Ovary (tissue), 9 donors: ENCODE results near the gene JAM3. TPM values are rescaled to one million over a fixed set of nuclear protein-coding genes. Genes with fewer than 3 reads are reported as not detected.

Source experiments
- DNase-seq, 5 donors: peaks; one replicate each; pipeline ENCODE4 v3.0.0-alpha.2; 2019 to 2020
- H3K27ac ChIP-seq, 2 donors: fragments of 200-600 bp; one replicate each; pipeline versions ENCODE4 v1.5.1 to v1.8.0; 2019 to 2022
- H3K27me3 ChIP-seq: fragments of 200-600 bp; one replicate; pipeline ENCODE4 v1.8.0; 2022
- H3K36me3 ChIP-seq: fragments of 200-600 bp; sonication (generic); one replicate; pipeline ENCODE4 v1.5.1; 2019
- H3K4me1 ChIP-seq: one replicate; pipeline ENCODE4 v1.8.1; 2013; ENCODE audit warnings: mild to moderate bottlenecking, moderate library complexity; ENCODE audit not compliant: insufficient read depth
- H3K4me3 ChIP-seq: fragments of 200-600 bp; sonication (generic); one replicate; pipeline ENCODE4 v1.5.1; 2017
- H3K9me3 ChIP-seq, 2 donors: fragments of 200-600 bp in 1 of 2; sonication (generic) in 1 of 2; one replicate each; pipeline versions ENCODE4 v1.5.1 to v1.8.1; 2013 to 2019; ENCODE audit warnings: mild to moderate bottlenecking in 1 of 2, moderate library complexity in 1 of 2
- EP300 ChIP-seq: sonication (generic); formaldehyde crosslinking; IDR thresholded peaks from one replicate; pipeline ENCODE4 v1.6.1; 2017; ENCODE audit warnings: antibody characterized with exemption
- POLR2A ChIP-seq: fragments of 450-650 bp; IDR thresholded peaks from one replicate; pipeline ENCODE4 v1.6.1; 2017; ENCODE audit warnings: antibody characterized with exemption, mild to moderate bottlenecking, moderate library complexity
- WGBS, 3 donors: extraction: QIAGEN DNeasy Blood & Tissue Kit in 1 of 3; methylation state at CpG; one replicate each; pipeline versions ENCODE4 v1.1.5 to v1.1.7; 2013 to 2017; 5-methylcytosine and 5-hydroxymethylcytosine counted together
- intact Hi-C, 4 donors: fragments of 100-400 bp; cut with DNase I; formaldehyde crosslinking; loops; one replicate each; pipeline versions ENCODE4 v1.11.0 to v1.15.1; 2022 to 2023
- polyA plus RNA-seq, 2 donors: library from polyadenylated mRNA; stranded (reverse); fragments of 200-250 nt in 1 of 2; fragments of 350-450 nt in 1 of 2; fragmentation: Illumina TruSeq in 1 of 2; extraction: RNeasy Lipid Tissue Mini Kit (QIAGEN cat#74804) in 1 of 2; gene quantifications; one replicate each; pipeline ENCODE4 v1.2.3, GENCODE V29; 2013 to 2014
- total RNA-seq, 7 donors: library from RNA; depleted of rRNA in 2 of 7; stranded (reverse); fragments of >200 nt in 2 of 7; fragmentation: NEBNext Ultra II Directional in 3 of 7; extraction: Animal tissue kit (Norgen Biotek cat#: 25700) in 3 of 7; gene quantifications; one replicate each; pipeline versions ENCODE4 v1.1.0 to v1.2.4, GENCODE V29; 2016 to 2023
- TF ChIP-seq, protein P1 (sequence below), 3 donors: fragments of 450-650 bp in 2 of 3; fragments of 200-600 bp in 1 of 3; IDR thresholded peaks; one replicate each; pipeline versions ENCODE4 v1.5.1 to v1.8.0; 2016 to 2022; ENCODE audit warnings: antibody characterized with exemption in 3 of 3, mild to moderate bottlenecking in 1 of 3
- donor health status: DM: no; HTN: no; CAD: no; lungs with moderate emphysema.
- donor health status: DM: no; HTN: no; CAD: no.
- donor health status: Bipolar disorder and iron deficiency.
- donor health status: DM: yes; HTN: yes; CAD: no.
- donor health status: DM: no; HTN: no; CAD: no.
- donor health status: DM: yes; HTN: yes; CAD: no.

JAM3 gene
- total and polyA plus RNA-seq, 9 donors, result 32.5 to 95.0 (median 72.3) TPM

DNA sequence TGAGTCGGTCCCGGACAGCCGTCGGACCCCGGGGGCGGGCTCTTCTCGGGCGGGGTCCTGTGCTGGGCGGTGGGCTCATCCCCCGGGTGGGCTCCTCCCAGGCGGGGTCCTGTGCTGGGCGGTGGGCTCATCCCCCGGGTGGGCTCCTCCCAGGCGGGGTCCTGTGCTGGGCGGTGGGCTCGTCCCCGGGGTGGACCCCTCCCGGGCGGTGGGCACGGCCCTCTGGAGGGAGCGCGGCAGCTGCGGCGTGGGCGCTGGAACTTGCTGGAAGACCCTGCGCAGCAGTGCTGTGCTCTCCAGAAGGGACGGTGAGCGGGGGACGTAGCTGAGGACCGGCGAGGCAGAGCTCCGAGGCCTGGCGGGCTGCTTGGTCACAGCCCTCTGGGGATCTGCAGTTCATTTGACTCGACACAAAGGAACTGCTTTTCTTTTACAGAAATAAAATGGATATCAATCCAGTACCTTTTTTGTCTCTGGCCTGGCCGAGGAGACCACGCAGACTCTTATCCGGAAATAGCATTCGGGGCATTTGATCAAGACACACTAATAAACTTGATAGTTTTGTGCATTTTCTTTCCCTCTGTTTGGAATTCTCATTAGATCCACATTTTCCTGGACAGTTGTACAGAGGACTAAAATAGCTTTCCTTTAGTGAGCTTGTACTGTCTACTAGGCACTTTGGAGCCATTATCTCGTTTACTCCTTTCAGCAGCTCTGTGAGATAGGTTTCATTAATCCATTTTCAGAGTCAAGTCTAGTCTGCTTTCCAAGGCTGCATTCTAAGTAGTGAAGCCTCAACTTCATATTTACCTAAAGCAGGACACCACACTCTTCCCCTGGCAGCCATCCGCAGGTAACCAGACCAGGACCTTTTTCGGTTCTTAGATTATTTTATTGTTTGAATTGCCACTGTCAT, 812 bp downstream of the JAM3 start:
- DNase-seq, result peak; percentile 33 to 59 (median 56)
- Histone ChIP-seq H3K36me3 (no peaks in the 10 kb centered on the region), H3K9me3 (no peaks in the 10 kb centered on the region), H3K27ac (peak overlapping the region; percentile 74 to 84), H3K4me1 (no peaks in the 10 kb centered on the region), H3K4me3 (peak overlapping the region; percentile 69), H3K27me3 (no peaks in the 10 kb centered on the region)
- WGBS, 3 donors, result 5 to 11% (median 5%) methylated on average over 27 to 41 of the region's 41 CpGs
- intact Hi-C loops, result loop anchor here in 1 of 4 donors (5.0 kb wide), 1 partner anchor 48 kb away; no protein-coding TSS in a partner anchor
- TF ChIP-seq, protein P1, sequence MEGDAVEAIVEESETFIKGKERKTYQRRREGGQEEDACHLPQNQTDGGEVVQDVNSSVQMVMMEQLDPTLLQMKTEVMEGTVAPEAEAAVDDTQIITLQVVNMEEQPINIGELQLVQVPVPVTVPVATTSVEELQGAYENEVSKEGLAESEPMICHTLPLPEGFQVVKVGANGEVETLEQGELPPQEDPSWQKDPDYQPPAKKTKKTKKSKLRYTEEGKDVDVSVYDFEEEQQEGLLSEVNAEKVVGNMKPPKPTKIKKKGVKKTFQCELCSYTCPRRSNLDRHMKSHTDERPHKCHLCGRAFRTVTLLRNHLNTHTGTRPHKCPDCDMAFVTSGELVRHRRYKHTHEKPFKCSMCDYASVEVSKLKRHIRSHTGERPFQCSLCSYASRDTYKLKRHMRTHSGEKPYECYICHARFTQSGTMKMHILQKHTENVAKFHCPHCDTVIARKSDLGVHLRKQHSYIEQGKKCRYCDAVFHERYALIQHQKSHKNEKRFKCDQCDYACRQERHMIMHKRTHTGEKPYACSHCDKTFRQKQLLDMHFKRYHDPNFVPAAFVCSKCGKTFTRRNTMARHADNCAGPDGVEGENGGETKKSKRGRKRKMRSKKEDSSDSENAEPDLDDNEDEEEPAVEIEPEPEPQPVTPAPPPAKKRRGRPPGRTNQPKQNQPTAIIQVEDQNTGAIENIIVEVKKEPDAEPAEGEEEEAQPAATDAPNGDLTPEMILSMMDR (IDR thresholded peaks at IDR 0.05), result no peak
- TF ChIP-seq EP300 (no peak), POLR2A (no peak)

DNA sequence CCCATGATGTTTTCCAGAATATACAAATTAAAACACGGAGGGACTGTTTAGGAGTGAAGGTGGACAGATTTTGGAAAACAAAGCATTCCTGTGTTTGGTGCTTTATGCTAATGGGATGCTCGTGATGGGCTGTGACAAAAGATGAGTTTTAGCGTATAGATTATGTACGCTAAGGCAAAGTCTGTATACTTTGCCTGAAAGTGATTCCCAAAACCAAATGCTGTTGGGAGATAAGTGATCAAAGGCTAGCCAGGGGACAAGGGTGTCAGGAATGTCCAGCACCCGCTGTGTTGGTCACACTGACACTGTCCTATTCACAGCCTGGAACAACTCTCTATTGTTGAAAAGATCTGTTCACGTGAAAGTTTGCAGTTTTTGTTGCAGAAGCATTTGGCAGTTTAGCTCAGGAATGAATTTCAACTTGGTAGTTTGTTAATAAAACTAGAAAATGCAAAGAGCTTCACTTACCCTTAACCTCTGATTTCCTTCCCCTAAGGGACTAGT, 1.5 kb downstream of the JAM3 start:
- no peaks in the 10 kb centered on the region for H3K36me3 ChIP-seq
- no peak overlapping the region for H3K4me3 ChIP-seq
- H3K4me1 ChIP-seq, result no peaks in the 10 kb centered on the region
- 73 to 78% (median 76%) methylated on average over 6 of the region's 6 CpGs for WGBS, 3 donors
- H3K27me3 ChIP-seq, result no peaks in the 10 kb centered on the region
- no peak for DNase-seq
- TF ChIP-seq, protein P1 (IDR thresholded peaks at IDR 0.05), result no peak
- TF ChIP-seq EP300 (no peak), POLR2A (no peak)
- no peak overlapping the region for H3K27ac ChIP-seq
- H3K9me3 ChIP-seq, result no peaks in the 10 kb centered on the region
- intact Hi-C loops, result no loop called here

DNA sequence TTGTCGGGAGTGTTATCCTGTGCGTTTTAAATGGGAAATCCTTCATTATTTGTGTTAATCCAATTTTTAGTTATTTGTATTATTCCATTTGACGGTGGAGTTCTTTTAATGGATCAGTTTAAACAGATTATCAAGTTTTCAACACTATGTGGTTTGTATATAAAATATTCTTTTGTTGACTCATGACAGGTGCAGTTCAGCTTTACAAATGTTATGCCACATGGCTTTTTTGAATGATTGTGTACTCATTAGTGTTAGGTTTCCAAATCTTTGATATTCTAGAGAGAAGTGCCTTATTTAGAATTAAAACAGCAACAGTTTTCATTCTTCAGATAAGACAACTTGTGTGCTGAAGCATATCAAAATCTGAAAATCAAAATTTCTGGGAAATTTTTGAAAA, 2.4 kb downstream of the JAM3 start:
- H3K9me3 ChIP-seq, result no peaks in the 10 kb centered on the region
- no peaks in the 10 kb centered on the region for H3K4me1 ChIP-seq
- H3K27ac ChIP-seq, result no peak overlapping the region
- no peaks in the 10 kb centered on the region for H3K27me3 ChIP-seq
- TF ChIP-seq, protein P1 (IDR thresholded peaks at IDR 0.05), result no peak
- TF ChIP-seq EP300, result no peak
- TF ChIP-seq POLR2A, result no peak
- 75 to 84% (median 83%) methylated on average over 3 of the region's 3 CpGs for WGBS, 3 donors
- intact Hi-C loops, result no loop called here
- no peaks in the 10 kb centered on the region for H3K36me3 ChIP-seq
- no peak for DNase-seq
- H3K4me3 ChIP-seq, result no peak overlapping the region

DNA sequence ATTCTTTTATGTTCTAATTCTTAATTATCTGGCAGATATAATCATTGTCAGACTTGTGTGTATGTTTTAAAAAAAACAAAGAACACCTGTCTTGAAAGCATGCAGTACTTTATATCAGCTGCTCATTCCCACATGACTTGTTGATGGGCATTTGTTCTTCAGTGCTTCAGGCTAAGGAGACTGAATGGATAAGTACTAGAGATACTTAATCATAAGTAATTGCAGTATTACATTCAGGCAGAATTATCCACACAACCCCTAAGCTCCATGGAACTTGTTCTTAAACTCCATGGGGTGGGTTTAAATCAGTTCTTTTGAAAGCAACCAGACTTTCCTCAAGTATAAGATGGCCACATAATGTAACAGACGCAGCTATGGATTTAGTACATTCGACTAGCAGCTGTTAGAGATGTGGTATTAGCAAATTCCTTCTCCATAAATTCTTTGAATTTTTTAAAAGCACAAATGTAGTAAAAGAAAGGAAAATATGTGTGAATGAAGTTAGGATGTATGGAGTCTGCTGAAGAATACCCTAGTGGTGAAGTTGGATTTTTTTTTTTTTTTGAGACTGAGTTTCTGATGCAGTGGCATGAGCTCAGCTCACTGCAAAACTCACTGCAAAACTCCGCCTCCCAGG, 3.0 kb downstream of the JAM3 start:
- intact Hi-C loops, result no loop called here
- no peaks in the 10 kb centered on the region for H3K4me1 ChIP-seq
- TF ChIP-seq POLR2A (no peak), EP300 (no peak)
- TF ChIP-seq, protein P1 (IDR thresholded peaks at IDR 0.05), result no peak
- 75 to 79% (median 77%) methylated on average over 3 of the region's 3 CpGs for WGBS, 3 donors
- no peaks in the 10 kb centered on the region for H3K36me3 ChIP-seq
- no peaks in the 10 kb centered on the region for H3K27me3 ChIP-seq
- no peak for DNase-seq
- no peaks in the 10 kb centered on the region for H3K9me3 ChIP-seq
- H3K27ac ChIP-seq, result no peak overlapping the region
- H3K4me3 ChIP-seq, result no peak overlapping the region
